ENCODE results near the gene EDEM2.

The EDEM2 gene

GRCh38 chr20:35134472-35134871, 12.7 kb downstream of the EDEM2 start:
- Histone ChIP-seq H3K36me3 (ENCODE audit: insufficient read depth, insufficient read length, low read length) (peaks cover 65% of the 10 kb centered on the region), H3K4me1 (ENCODE audit: insufficient read depth, insufficient read length) (no peaks in the 10 kb centered on the region), H3K4me3 (ENCODE audit: insufficient read length, low read depth) (no peak overlapping the region), H3K27me3 (ENCODE audit: insufficient read depth, insufficient read length) (no peaks in the 10 kb centered on the region), H3K9ac (ENCODE audit: insufficient read length, low read depth) (no peak overlapping the region), H3K9me3 (ENCODE audit: insufficient read depth, low read length) (no peaks in the 10 kb centered on the region)
- TF ChIP-seq YY1 (IDR thresholded peaks at IDR 0.05; ENCODE audit: insufficient read depth, insufficient read length): no peak
- no peak for TF ChIP-seq SUZ12 (IDR thresholded peaks at IDR 0.05; ENCODE audit: extremely low read depth, insufficient read depth, insufficient read length)
- no peak for TF ChIP-seq ZNF274 (IDR thresholded peaks at IDR 0.05; ENCODE audit: low read depth, low read length)
- no peak for DNase-seq (ENCODE audit: low read depth, low spot score)

GRCh38 chr20:35133735-35134134, 13.4 kb downstream of the EDEM2 start:
- H3K36me3 ChIP-seq (ENCODE audit: insufficient read depth, insufficient read length, low read length): peaks cover 65% of the 10 kb centered on the region
- no peak overlapping the region for H3K9ac ChIP-seq (ENCODE audit: insufficient read length, low read depth)
- no peaks in the 10 kb centered on the region for H3K4me1 ChIP-seq (ENCODE audit: insufficient read depth, insufficient read length)
- no peak for DNase-seq (ENCODE audit: low read depth, low spot score)
- H3K9me3 ChIP-seq (ENCODE audit: insufficient read depth, low read length): no peaks in the 10 kb centered on the region
- no peaks in the 10 kb centered on the region for H3K27me3 ChIP-seq (ENCODE audit: insufficient read depth, insufficient read length)
- no peak for TF ChIP-seq SUZ12 (IDR thresholded peaks at IDR 0.05; ENCODE audit: extremely low read depth, insufficient read depth, insufficient read length)
- H3K4me3 ChIP-seq (ENCODE audit: insufficient read length, low read depth): no peak overlapping the region

GRCh38 chr20:35133031-35133430, 14.1 kb downstream of the EDEM2 start:
- no peak for DNase-seq (ENCODE audit: low read depth, low spot score)
- Histone ChIP-seq H3K4me3 (ENCODE audit: insufficient read length, low read depth) (no peak overlapping the region), H3K4me1 (ENCODE audit: insufficient read depth, insufficient read length) (no peaks in the 10 kb centered on the region), H3K9ac (ENCODE audit: insufficient read length, low read depth) (no peak overlapping the region), H3K36me3 (ENCODE audit: insufficient read depth, insufficient read length, low read length) (peaks cover 62% of the 10 kb centered on the region), H3K9me3 (ENCODE audit: insufficient read depth, low read length) (no peaks in the 10 kb centered on the region), H3K27me3 (ENCODE audit: insufficient read depth, insufficient read length) (no peaks in the 10 kb centered on the region)
- TF ChIP-seq SUZ12 (IDR thresholded peaks at IDR 0.05; ENCODE audit: extremely low read depth, insufficient read depth, insufficient read length) (no peak), YY1 (IDR thresholded peaks at IDR 0.05; ENCODE audit: insufficient read depth, insufficient read length) (no peak), ZNF274 (IDR thresholded peaks at IDR 0.05; ENCODE audit: low read depth, low read length) (no peak)

- Histone ChIP-seq H3K27me3 (ENCODE audit: insufficient read depth, insufficient read length) (no peaks in the 10 kb centered on the region), H3K4me1 (ENCODE audit: insufficient read depth, insufficient read length) (no peaks in the 10 kb centered on the region), H3K9ac (ENCODE audit: insufficient read length, low read depth) (no peak overlapping the region), H3K9me3 (ENCODE audit: insufficient read depth, low read length) (no peaks in the 10 kb centered on the region), H3K4me3 (ENCODE audit: insufficient read length, low read depth) (no peak overlapping the region), H3K36me3 (ENCODE audit: insufficient read depth, insufficient read length, low read length) (peaks cover 58% of the 10 kb centered on the region)
- no peak for DNase-seq (ENCODE audit: low read depth, low spot score)
- TF ChIP-seq ZNF274 (IDR thresholded peaks at IDR 0.05; ENCODE audit: low read depth, low read length): no peak
- no peak for TF ChIP-seq SUZ12 (IDR thresholded peaks at IDR 0.05; ENCODE audit: extremely low read depth, insufficient read depth, insufficient read length)
- no peak for TF ChIP-seq YY1 (IDR thresholded peaks at IDR 0.05; ENCODE audit: insufficient read depth, insufficient read length)
These were observed 15.2 kb downstream of the EDEM2 start for GRCh38 chr20:35131934-35132333.

- Histone ChIP-seq H3K4me1 (ENCODE audit: insufficient read depth, insufficient read length) (no peaks in the 10 kb centered on the region), H3K4me3 (ENCODE audit: insufficient read length, low read depth) (no peak overlapping the region), H3K36me3 (ENCODE audit: insufficient read depth, insufficient read length, low read length) (peaks cover 56% of the 10 kb centered on the region), H3K27me3 (ENCODE audit: insufficient read depth, insufficient read length) (no peaks in the 10 kb centered on the region), H3K9me3 (ENCODE audit: insufficient read depth, low read length) (no peaks in the 10 kb centered on the region), H3K9ac (ENCODE audit: insufficient read length, low read depth) (no peak overlapping the region)
- no peak for DNase-seq (ENCODE audit: low read depth, low spot score)
- TF ChIP-seq ZNF274 (IDR thresholded peaks at IDR 0.05; ENCODE audit: low read depth, low read length): no peak
- no peak for TF ChIP-seq YY1 (IDR thresholded peaks at IDR 0.05; ENCODE audit: insufficient read depth, insufficient read length)
- no peak for TF ChIP-seq SUZ12 (IDR thresholded peaks at IDR 0.05; ENCODE audit: extremely low read depth, insufficient read depth, insufficient read length)
These were observed 17.5 kb downstream of the EDEM2 start for GRCh38 chr20:35129647-35130069.

GRCh38 chr20:35125753-35126152, 21.4 kb downstream of the EDEM2 start:
- H3K27me3 ChIP-seq (ENCODE audit: insufficient read depth, insufficient read length): no peaks in the 10 kb centered on the region
- no peak for DNase-seq (ENCODE audit: low read depth, low spot score)
- no peak overlapping the region for H3K4me3 ChIP-seq (ENCODE audit: insufficient read length, low read depth)
- H3K4me1 ChIP-seq (ENCODE audit: insufficient read depth, insufficient read length): no peaks in the 10 kb centered on the region
- peaks cover 55% of the 10 kb centered on the region for H3K36me3 ChIP-seq (ENCODE audit: insufficient read depth, insufficient read length, low read length)
- H3K9me3 ChIP-seq (ENCODE audit: insufficient read depth, low read length): no peaks in the 10 kb centered on the region
- H3K9ac ChIP-seq (ENCODE audit: insufficient read length, low read depth): no peak overlapping the region
- no peak for TF ChIP-seq ZNF274 (IDR thresholded peaks at IDR 0.05; ENCODE audit: low read depth, low read length)

GRCh38 chr20:35122756-35123405, 24.3 kb downstream of the EDEM2 start:
- Histone ChIP-seq H3K4me1 (ENCODE audit: insufficient read depth, insufficient read length) (no peaks in the 10 kb centered on the region), H3K9ac (ENCODE audit: insufficient read length, low read depth) (no peak overlapping the region), H3K27me3 (ENCODE audit: insufficient read depth, insufficient read length) (no peaks in the 10 kb centered on the region), H3K36me3 (ENCODE audit: insufficient read depth, insufficient read length, low read length) (peaks cover 65% of the 10 kb centered on the region), H3K4me3 (ENCODE audit: insufficient read length, low read depth) (no peak overlapping the region), H3K9me3 (ENCODE audit: insufficient read depth, low read length) (no peaks in the 10 kb centered on the region)
- no peak for TF ChIP-seq SUZ12 (IDR thresholded peaks at IDR 0.05; ENCODE audit: extremely low read depth, insufficient read depth, insufficient read length)
- no peak for TF ChIP-seq ZNF274 (IDR thresholded peaks at IDR 0.05; ENCODE audit: low read depth, low read length)
- no peak for TF ChIP-seq YY1 (IDR thresholded peaks at IDR 0.05; ENCODE audit: insufficient read depth, insufficient read length)
- DNase-seq (ENCODE audit: low read depth, low spot score): no peak
